Measurements from ENCODE around the gene ETV2.

ETV2 gene

DNA sequence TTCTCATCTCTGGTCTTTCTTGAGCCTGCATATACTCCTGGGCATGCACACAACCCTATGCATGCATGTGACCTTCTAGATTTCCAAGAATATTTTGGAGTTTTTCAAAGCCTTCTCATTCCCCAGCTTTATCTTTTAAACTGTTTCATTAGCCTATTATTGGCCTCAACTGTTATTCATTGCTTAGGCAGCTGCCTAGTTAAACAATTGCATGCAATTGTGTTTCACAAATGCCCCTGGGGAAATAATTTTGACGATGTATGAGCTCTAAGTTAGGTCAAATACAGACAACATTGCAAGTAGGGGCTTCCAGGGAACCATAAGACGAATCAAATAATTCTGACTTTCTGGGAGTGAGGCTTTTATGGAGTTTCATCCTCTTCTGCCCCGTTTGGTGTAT, 22.4 kb downstream of the ETV2 start:
- no peak for DNase-seq (ENCODE audit: low read depth)
- H3K4me3 ChIP-seq (replicated peaks; ENCODE audit: low read depth, low read length), result no peak overlapping the region
- TF ChIP-seq, protein P1, sequence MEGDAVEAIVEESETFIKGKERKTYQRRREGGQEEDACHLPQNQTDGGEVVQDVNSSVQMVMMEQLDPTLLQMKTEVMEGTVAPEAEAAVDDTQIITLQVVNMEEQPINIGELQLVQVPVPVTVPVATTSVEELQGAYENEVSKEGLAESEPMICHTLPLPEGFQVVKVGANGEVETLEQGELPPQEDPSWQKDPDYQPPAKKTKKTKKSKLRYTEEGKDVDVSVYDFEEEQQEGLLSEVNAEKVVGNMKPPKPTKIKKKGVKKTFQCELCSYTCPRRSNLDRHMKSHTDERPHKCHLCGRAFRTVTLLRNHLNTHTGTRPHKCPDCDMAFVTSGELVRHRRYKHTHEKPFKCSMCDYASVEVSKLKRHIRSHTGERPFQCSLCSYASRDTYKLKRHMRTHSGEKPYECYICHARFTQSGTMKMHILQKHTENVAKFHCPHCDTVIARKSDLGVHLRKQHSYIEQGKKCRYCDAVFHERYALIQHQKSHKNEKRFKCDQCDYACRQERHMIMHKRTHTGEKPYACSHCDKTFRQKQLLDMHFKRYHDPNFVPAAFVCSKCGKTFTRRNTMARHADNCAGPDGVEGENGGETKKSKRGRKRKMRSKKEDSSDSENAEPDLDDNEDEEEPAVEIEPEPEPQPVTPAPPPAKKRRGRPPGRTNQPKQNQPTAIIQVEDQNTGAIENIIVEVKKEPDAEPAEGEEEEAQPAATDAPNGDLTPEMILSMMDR (IDR thresholded peaks at IDR 0.05; ENCODE audit: low read length, missing control alignments), result no peak

DNA sequence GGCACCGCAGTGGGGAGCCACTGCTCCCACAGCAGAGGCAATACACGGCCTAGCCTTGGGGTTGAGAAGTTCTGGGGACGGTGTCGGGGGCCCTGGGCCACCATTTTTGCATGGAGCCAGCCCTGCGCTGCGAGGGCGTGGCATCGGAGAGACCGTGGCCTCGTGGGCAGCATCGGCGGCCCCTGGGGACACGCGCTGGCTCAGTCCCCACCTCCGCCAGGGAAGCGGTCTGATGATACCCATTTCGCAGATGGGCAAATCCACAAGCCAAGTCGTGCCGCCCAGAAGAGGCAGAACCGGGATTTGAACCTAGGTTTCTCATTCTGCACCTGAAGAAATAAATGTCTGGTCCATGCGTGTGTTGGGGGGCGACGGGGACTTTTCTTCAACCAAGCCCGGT, 23.6 kb downstream of the ETV2 start:
- TF ChIP-seq, protein P1 (IDR thresholded peaks at IDR 0.05; ENCODE audit: low read length, missing control alignments), result no peak
- no peak for DNase-seq (ENCODE audit: low read depth)

DNA sequence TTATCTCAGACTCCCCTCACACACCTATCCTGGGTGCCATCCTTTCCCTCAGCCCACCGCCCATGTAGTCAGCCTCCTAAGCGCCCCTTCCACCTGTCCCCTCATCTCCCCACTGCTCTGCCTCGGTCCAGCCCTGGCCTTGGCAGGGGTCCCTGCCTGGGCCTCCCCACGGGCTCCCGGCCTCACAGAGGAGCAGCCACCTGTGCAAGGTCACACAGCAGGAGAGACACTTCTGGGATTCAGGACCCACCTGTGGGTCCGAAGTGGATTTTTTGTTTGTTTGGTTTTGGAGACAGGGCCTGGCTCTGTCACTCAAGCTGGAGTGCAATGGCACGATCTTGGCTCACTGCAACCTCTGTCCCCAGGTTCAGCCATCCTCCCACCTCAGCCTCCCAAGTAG, 24.1 kb downstream of the ETV2 start:
- DNase-seq (ENCODE audit: low read depth), result no peak
- TF ChIP-seq, protein P1 (IDR thresholded peaks at IDR 0.05; ENCODE audit: low read length, missing control alignments), result no peak
- H3K4me3 ChIP-seq (replicated peaks; ENCODE audit: low read depth, low read length), result no peak overlapping the region

More for the DNA sequence above, 23.6 kb downstream of the ETV2 start:
- H3K4me3 ChIP-seq (replicated peaks; ENCODE audit: low read depth, low read length), result no peak overlapping the region

DNA sequence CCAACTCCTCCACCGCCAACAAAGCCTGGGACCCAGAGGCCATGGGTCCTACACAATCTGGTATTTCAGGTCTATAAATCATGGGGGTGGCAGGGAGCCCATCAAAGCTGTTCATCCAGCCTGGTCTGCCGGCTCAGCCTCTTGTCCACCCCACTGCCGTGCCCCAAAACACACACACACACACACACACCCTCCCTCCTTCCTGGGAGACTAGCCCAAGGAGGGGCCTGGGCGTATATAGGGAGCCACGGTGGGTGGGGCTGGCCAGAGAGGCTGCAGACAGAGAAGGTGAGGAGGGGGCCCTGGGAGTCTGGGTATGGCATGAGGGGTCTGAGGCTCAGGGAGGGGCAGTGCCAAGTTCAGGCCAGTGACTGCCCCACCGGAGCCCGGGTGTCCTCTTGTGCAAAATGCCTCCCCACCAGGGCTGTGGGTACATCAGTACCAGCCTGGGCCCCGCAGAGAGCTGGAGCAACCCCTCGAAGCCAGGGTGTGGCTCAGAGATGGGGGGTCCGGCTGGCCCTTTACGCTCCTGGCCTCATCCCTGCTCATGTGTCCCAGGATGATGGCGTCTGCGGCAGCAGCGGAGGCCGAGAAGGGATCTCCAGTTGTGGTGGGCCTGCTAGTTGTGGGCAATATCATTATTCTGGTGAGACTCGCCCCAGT, 24.8 kb downstream of the ETV2 start, which contains the start of gene UPK1A:
Gene UPK1A, plus strand, starts transcription at position 267 of the 663 bp plus-strand sequence. Its CDS starts 296 bp downstream, at position 563.
- TF ChIP-seq, protein P1 (IDR thresholded peaks at IDR 0.05; ENCODE audit: low read length, missing control alignments), result no peak
- no peak within 1 kb of the TSS for H3K4me3 ChIP-seq (replicated peaks; ENCODE audit: low read depth, low read length)

DNA sequence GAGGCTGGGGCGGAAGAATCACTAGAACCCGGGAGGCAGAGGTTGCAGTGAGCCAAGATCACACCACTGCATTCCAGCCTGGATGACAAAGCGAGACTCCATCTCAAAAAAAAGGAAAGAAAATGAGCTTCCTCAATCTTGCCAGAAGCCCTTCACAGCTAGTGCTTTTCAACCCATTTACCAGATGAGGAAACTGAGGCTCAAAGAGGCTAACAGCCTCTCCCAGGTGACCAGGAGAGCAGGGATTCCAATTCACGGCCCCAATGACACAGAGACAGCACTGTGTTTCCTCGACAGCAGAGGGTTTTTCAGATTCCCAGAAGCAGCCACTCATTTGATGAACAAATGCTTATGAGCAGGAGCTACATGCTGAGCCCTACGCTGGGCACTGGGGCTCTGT, 28.0 kb downstream of the ETV2 start:
- H3K4me3 ChIP-seq (replicated peaks; ENCODE audit: low read depth, low read length), result no peak overlapping the region
- no peak for DNase-seq (ENCODE audit: low read depth)
- TF ChIP-seq, protein P1 (IDR thresholded peaks at IDR 0.05; ENCODE audit: low read length, missing control alignments), result no peak

More for the DNA sequence above, 24.8 kb downstream of the ETV2 start, which contains the start of gene UPK1A:
- DNase-seq (ENCODE audit: low read depth), result no peak

DNA sequence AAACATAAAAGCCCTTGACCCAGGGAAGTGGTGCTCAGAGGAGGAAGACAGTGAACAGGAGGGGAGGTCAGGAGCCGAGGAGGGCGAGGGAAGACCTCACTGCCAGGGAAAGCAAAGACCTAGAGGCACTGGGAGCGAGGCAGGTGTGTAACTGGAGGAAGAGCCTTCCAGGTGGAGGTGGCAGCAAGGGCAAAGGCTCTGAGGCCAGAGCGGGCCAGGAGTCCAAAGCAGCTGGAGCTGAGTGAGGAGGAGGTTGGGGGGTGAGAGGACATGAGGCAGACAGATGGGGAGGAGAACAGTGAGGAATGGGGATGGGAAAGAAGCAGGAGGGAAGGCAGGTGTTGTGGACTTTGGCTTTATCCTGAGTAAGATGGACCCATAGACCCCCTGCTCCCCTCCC, 28.4 kb downstream of the ETV2 start:
- no peak overlapping the region for H3K4me3 ChIP-seq (replicated peaks; ENCODE audit: low read depth, low read length)
- TF ChIP-seq, protein P1 (IDR thresholded peaks at IDR 0.05; ENCODE audit: low read length, missing control alignments), result no peak
- DNase-seq (ENCODE audit: low read depth), result no peak

DNA sequence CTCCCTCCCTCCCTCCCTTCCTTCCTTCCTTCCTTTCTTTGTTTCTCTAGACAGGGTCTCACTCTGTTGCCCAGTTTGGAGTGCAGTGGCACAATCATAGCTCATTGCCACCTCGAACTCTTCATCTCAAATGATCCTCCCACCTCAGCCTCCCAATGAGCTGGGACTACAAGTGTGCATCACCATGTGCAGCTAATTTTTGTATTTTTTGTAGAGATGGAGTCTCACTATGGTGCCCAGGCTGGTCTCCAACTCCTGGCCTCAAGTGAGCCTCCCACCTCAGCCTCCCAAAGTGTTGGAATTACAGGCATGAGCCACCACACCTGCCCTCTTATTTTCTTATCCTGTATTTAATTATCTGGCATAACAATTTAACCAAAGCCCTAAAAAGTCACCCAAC, 29.1 kb downstream of the ETV2 start:
- no peak for DNase-seq (ENCODE audit: low read depth)
- TF ChIP-seq, protein P1 (IDR thresholded peaks at IDR 0.05; ENCODE audit: low read length, missing control alignments), result no peak
- no peak overlapping the region for H3K4me3 ChIP-seq (replicated peaks; ENCODE audit: low read depth, low read length)
